Suprapubic skin (tissue), 4 donors: ENCODE results near the gene ANKRD13A.

Experiments used
- CTCF ChIP-seq, 2 donors: fragments of 200-600 bp in 1 of 2; fragments of 450-650 bp in 1 of 2; sonication (generic) in 1 of 2; IDR thresholded peaks; one replicate each; pipeline ENCODE4 v1.5.1; 2016 to 2019; ENCODE audit warnings: antibody characterized with exemption in 2 of 2, mild to moderate bottlenecking in 1 of 2, moderate library complexity in 1 of 2
- EP300 ChIP-seq: sonication (generic); formaldehyde crosslinking; IDR thresholded peaks from one replicate; pipeline ENCODE4 v1.6.1; 2017; ENCODE audit warnings: antibody characterized with exemption
- POLR2A ChIP-seq, 2 donors: fragments of 450-650 bp; IDR thresholded peaks; one replicate each; pipeline ENCODE4 v1.6.1; 2017; ENCODE audit warnings: antibody characterized with exemption in 2 of 2, mild to moderate bottlenecking in 2 of 2, moderate library complexity in 2 of 2
- POLR2AphosphoS5 ChIP-seq, 3 donors: sonication (generic); formaldehyde crosslinking; IDR thresholded peaks; one replicate each; pipeline ENCODE4 v1.6.1; 2017; ENCODE audit warnings: antibody characterized with exemption in 3 of 3

GRCh38 chr12:110068654-110069053 lies 69.4 kb downstream of the ANKRD13A start:
- no peak for TF ChIP-seq CTCF (IDR thresholded peaks at IDR 0.05)
- TF ChIP-seq POLR2A (IDR thresholded peaks at IDR 0.05), result no peak
- no peak for TF ChIP-seq POLR2AphosphoS5 (IDR thresholded peaks at IDR 0.05)
- TF ChIP-seq EP300, result no peak
